ENCODE results near the gene ABRACL.
"Not testable (repeated sequence)": the region's sequence is repeated elsewhere in the genome, so short reads cannot be mapped to it uniquely, and the experiment has no call there.

ABRACL gene, protein sequence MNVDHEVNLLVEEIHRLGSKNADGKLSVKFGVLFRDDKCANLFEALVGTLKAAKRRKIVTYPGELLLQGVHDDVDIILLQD

DNA sequence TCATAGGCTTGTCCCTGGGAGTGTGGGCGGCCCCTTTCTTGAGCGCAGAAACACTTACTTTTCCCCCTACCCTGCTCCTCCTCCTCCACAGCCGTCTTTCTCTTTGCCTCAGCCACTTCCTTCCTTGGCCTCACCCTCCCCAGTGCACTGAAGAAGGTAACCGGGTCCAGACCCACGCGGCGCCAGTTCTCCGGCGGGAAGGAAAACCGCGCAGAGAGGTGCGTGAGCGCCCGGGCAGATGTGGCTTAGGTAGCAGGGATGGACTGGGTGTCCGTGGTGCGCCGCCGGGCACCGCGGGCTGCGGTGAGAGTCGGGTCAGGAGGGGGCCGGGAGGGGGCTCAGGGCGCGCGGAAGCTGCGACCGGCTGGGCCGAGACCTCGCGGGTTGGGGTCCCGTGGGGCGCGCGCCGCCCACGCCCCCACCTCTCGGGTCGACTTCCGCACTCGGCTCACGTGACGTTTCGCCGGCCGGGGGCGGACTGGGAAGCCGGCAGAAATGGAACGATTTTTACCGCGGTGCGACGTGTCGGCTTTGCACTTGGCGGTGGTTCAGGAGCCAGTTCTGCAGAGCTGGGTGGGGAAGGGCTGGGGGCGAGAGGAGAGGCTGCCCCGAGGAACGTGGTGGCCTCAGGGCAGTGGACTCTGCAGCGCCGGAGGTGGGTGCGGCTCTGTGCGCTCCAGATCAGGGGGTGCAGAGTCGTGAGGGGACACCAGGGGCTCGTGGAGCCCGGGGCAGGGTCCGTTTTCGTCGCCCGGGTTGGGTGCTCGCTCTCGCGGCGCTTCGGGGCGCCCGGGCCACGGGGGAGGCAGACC lies at the start of gene ABRACL:
ABRACL (plus strand) TSS at position 88 of the 812 bp plus-strand sequence. CDS start 5,416 bp downstream, outside the sequence.
- peak; percentile 79 for DNase-seq

DNA sequence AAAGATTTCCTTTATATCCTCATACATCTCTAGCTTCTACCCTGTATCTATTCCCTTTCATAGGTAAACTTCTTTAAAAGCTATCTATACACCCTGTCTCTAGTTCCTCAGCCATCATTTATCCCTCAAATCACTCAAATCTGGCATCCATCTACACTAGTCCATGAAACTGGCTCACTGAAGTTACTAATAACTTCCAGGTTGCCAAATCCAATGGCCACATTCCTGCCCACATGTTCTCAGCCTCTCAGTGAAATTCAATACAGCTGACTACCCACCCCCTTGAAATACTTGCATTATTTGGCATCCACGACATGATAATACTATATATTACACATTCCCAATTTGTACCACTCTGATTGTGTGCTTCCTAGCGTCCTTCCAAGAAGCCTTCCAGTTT lies 49.2 kb upstream of the ABRACL start:
- DNase-seq: no peak

DNA sequence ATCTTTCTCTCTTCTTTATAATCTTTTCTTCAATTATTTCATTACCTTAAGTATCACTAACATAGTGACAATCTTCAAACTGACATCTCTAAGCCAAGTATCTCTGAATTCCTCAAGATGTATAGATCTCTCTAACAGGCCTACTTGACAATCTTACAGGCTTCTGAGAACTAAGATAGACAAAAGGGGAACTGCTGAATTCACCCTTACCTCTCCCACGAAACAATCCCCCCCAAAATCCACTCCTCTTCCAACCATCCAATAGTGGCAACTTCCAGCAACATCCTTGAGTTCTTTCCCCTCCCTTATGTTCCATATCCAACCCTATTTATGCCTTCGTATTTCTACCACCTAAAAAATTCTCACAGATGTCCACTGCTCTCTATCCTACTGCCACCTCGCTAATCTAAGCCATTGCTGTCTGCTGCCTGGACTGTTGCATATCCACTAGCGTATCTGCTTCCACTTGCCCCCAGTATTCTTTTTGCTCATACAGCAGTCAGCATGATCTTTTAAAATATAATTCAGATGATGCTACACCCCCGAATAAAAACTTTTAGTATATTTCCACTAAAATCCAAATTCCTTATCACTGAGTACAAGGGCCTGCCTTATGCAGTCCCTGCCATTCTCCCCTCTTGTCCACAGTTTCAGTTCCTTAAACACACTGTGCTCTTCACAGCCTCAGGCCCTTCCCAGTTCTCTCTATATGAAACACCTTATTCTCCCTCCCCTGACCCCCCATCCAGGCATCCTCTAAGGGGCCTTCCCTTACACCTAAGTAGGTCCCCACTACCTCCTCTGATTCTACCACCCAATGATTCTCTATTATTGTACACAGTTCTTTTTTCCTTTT lies 48.5 kb upstream of the ABRACL start:
- no peak for DNase-seq

DNA sequence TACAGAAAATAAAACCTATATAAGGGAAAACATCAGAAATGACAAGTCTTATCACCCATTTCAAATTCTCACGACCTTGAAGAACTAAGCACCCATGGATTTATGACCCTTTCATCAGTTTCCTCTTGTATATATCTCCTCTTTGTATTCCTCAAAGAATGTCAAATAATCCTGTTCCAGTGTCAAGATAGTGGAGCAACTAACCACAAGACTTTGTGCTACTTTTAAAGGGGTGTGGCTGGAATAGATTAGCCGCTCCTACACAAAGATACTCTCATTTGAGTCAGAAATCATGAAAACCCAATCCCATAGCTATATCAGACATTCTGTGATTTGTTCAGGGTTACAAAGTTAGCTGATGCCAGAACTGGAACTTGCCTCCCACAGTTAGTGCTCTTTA lies 47.1 kb upstream of the ABRACL start:
- DNase-seq: no peak

DNA sequence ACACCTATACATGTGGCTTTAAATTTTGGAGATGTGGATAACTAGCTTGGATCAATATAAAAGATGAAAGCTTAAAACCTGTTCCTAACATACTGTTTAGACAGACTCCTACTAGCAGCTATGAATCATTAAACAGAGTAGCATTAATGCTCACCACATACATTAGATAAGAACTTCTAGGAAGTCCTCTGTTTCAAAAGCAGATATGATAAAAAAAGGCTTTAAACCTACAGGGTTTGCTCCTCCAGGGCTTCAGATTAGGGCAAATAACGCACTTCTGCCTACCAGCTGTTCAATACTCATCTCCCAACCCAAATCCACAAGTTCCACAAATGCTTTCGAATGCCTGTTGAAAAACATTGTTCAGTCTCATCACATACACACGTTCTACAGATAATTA lies 42.0 kb upstream of the ABRACL start:
- DNase-seq: no peak

DNA sequence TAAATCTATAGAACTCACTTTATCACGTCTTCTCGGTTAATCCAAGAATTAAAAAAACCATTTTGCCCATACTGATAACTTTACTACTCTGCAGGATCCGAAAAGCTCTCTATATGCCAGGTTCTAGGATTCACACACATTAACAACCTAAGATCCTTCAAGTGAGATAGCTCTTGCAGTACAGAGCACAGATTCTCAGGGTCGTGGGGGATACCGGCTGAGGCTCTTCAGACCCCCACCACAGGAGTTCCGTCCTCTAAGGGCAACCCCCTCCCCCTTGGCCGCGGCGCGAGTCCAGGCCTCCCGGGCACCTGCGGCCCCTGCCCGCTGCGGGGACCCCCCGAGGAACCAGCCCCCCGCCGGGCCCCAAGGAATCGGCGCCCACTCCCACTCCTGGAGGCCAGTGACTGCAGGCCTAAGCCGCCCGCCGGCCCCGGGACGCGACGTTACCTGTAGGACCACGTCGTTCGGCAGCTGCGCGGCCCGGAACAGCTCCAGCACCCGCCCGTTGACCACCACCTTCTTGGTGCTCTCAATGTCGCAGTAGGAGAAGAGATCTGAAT lies 41.4 kb upstream of the ABRACL start:
- DNase-seq: no peak

DNA sequence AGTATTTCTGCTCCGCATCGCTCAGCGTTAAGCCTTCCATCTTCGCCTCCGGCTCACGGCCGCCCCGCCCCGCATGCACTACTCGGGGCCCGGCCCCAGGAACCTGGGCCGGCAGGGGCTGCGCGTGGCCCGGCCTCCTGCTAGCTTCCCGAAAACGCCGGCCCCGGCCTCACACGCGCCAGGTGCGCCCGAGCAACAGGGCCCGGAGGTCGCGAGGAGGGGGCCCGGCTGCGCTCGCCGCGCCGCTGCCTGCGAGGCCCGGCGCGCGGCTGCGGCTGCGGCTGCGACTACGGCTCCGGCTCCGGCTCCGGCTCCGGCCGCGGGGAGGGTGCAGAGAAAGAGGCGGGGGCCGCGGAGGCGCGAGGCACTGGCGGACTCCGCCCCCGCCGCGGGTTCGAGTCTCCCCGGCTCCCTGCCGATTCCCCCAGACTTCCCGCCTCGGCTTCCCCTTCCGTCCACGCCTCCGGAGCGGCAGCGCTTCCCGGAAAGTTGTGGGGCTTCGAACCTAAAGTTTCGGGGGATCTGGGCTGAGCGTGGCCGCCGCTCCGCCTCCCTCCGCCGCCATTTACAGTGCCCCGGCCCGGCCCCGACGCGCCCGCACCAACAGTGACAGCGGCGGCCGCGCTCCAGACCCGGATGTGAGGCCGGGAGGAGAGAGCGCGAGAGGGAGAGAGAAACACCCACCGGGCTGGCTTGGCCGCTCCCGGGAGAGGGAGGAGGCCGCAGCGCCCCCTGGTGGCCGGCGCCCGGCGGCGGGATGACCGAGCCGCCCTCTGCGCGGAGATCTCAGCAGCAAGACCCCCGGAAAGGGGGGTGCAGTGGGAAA lies 40.7 kb upstream of the ABRACL start, which contains the start of gene REPS1:
REPS1 (minus strand) TSS at position 611 of the 826 bp plus-strand sequence; CDS start at position 40, 571 bp downstream.
- DNase-seq: peak; percentile 94

DNA sequence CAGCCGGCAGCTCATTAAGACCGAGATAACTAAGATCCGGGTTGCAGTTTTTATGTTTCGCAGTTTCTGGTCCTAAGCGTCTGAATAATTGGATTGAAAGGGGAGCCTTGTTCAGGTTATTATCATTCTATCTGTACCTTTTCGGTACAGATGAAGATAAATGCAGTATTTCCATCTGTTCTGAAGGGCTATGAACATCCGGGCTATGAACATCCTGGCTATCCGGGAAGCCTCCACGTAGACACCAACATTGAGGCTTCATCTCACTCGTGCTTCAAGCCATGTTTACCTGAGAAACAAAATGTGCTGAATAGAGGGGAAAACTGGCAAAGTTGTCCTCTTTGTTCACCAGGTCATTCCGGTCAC lies 40.1 kb upstream of the ABRACL start:
- DNase-seq: peak; percentile 78

DNA sequence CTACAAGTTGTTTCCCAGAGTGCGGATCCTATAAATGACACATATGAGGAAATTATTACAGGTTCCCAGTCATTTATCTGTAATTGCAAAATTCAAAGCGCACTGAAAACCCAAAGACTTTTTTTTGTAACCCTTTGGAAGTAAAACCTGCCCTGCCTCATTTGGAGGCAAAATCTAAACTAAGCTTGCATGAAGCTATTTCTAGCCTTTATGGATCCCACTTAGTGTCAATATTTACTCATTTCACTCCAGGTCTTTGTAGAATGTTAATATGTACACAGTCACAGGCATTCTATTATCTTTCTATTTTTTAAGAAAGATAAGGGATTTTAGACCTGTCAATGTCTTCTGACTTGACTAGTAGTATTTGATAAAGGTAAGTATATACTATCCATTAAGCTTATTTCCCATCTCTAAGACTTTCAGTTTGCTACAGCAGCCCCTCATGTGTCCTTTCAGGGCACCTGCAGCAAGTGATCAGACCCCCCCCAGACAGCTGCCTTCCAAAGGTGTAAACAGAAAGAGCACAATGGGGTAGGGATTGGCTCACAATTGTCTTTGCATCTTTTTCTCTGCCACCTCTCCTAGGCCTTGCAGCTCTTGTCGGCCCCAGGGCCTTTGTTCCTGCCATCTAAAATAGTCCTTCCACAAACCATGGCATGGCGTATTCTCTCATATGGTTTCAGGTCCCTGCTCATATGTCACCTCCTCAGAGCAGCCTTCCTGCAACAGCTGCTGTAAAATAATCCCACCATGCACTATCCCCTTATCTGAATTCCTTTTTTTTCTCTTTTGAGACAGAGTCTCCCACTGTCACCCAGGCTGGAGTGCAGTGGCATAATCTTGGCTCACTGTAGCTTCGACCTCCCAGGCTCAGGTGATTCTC lies 39.2 kb upstream of the ABRACL start:
- DNase-seq: peak; percentile 51

DNA sequence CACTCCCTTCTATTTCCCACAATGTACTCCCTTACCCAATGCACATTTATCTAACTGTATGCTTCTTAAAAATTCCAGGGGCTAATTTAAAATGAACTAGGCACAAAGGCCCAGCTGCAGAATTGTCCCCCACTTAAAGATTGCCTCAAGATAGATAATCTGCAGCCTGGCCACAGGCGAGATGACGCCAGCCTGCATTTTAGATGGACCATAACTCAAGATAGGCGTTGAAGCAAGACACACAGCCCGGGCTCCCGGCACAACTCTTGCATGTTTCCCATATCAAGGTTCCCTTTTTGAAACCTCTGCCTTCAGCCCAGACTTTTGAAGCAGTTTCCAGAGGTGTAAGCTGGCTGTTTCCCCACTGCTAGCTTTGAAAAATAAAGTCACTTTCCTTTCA lies 37.3 kb upstream of the ABRACL start:
- DNase-seq: no peak

DNA sequence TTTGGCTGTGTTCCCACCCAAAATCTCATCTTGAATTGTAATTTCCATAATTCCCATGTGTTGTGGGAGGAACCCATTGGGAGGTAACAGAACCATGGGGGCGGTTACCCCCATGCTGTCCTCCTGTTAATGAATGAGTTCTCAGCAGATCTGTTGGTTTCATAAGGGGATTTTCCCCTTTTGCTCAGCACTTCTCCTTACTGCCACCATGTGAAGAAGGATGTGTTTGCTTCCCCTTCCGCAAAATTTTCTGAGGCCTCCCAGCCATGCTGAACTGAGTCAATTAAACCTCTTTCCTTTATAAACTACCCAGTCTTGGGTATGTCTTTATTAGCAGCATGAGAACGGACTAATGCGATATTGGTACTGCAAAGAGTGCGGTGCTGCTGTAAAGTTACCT lies 35.6 kb upstream of the ABRACL start:
- not testable (repeated sequence) for DNase-seq

DNA sequence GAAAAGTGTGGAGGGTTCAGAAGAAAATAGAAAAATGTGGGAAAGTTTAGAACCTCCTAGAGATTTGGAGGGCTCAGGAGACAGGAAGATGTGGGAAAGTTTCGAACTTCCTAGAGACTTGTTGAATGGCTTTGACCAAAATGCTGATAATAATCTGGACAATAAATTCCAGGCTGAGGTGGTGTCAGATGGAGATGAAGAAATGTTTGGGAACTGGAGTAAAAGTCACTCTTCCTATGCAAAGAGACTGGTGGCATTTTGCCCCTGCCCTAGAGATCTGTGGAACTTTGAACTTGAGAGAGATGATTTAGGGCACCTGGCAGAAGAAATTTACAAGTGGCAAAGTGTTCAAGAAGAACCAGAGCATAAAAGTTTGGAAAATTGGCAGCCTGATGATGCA lies 35.1 kb upstream of the ABRACL start:
- not testable (repeated sequence) for DNase-seq

DNA sequence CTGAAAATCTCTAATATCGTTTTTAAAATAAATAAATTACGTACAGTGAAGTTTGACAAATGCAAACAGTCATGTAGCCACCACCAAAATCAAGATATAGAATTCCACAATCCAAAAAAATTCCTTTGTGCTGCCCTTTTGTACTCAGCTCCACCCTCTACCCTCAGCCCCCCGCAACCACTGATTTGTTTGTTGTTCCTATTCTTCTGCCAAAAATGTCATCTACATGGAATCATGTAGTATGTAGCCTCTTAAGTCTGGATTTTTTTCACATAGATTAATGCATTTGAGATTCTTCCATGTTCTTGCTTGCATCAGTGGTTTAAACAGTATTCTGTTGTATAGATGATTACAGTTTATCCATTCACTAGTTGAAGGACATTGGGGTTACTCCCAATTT lies 32.0 kb upstream of the ABRACL start:
- DNase-seq: no peak

DNA sequence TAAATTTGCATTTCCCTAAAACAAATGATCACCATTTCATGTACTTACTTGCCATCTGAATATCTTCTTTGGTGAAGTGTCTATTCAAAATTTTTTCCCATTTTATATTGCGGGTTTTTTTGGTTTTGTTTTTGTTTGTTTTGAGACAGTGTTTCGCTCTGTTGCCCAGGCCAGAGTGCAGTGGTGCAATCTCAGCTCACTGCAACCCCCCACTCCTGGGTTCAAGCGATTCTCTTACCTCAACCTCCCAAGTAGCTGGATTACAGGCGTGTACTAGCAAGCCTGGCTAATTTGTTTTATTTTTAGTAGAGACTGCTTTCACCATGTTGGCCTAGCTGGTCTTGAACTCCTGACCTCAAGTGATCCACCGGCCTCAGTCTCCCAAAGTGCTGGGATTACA lies 31.4 kb upstream of the ABRACL start:
- no peak for DNase-seq

DNA sequence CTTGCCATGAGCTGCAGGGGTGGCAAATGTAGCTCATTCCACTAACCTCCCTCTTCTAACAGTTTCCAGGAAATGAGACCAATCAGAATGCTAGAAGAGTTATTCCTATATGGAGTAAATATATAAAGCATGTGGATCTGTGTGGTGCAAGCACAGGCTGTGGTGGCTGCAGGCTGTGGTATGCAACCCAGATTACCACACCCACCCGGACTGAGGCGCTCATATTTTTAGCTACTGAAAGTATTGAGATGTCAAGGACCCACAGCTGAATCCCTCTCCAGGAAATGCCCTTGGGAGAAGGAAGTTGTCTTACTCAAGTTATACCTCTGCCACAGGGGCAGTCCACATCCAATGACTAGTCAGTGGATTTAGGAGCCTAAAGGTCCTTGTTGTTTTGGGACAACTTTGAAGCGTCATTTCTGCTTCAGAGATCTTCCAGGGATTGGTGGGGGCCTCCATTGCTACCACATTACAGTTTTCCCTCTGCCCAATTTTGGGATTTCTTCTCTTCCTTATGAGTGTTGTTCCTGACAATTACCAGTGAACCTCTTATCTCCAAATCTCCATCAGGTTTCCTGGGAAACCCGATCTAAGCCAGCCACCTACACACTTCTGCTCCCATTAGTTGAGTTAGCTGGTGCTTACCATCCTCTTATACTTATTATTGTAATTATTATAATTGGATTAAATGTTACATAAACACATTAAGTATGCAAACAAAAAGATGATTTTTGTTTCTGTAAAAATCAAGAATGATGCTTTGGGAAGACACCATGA lies 28.4 kb upstream of the ABRACL start:
- DNase-seq: no peak

DNA sequence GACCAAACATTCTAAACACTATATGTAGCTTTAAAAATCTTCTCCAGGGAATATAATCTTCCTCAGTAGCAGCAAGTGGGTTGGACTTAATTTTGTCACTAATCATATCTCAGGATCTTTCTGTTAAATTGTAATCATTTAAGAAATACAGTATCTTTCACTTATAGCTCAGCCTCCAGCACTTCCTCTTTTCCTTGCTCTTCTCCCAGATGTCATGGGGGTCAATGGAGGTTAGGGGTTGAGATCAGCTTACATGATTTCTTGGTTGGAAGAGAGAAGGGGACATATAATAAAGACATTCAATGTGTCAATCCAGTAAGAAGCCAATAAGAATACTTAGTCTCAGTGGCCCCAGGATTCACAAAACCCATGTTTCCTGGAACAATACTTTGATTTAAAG lies 24.8 kb upstream of the ABRACL start:
- no peak for DNase-seq

DNA sequence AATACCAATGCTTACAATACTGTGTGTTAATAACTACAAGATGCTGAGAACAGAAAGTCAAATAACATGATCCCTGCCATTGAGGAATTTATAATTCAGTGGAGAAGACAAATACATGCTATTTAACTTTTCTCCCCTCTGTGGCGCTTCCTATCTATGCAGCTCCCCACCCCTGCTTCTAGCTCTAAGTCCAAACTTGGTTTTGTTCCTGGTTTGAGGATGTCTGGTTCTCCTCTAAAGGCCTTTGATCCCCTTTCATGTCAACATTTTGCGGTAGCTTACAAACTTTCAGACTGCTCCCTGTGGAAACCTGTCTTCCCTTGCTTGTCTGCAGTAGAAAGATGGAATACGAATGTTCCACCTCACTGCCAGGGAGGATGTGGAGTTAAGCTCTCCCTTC lies 22.1 kb upstream of the ABRACL start:
- DNase-seq: no peak

DNA sequence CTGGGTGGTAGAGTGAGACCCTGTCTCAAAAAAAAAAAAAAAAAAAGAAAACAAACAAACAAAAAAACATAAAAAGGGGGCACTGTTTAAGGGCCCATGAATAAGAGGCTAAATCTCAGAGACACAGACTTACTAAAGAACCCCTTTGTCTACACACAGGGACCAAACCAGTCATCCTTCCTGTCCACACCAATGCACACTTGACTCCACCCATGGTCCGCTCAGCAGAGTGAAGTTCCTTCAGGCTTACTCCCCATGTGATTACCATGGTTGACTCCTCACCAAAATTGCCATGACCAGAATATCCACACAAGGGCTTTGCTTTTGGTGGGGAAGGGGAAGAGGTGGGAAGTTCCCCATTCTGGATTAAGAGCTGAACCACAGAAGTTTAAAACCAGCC lies 21.1 kb upstream of the ABRACL start:
- no peak for DNase-seq

DNA sequence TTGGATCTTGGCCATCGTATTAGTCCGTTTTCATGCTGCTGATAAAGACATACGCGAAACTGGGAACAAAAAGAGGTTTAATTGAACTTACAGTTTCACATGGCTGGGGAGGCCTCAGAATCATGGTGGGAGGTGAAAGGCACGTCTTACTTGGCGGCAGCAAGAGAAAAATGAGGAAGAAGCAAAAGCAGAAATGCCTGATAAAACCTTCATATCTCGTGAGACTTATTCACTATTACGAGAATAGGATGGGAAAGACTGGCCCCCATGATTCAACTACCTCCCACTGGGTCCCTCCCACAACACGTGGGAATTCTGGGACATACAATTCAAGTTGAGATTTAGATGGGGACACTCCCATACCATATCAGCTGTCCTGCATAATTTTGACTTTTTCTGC lies 20.4 kb upstream of the ABRACL start:
- DNase-seq: no peak

DNA sequence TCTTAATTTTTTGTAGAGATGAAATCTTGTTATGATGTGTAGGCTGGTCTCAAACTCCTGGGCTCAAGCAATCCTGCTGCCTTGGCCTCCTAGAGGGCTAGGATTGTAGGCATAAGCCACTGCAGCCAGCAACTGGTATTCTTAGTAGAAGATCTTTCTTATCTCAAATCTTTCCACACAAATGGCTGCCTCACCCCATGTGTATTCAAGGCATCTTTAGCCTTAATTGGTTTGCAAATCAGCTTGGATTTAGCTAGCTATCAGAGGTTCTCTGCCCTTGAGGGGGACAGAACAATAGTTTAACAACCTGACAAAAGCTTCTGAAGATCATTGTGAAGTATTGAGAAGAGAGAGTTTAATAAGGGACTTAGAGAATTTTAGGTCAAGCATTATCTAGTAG lies 17.9 kb upstream of the ABRACL start:
- no peak for DNase-seq

DNA sequence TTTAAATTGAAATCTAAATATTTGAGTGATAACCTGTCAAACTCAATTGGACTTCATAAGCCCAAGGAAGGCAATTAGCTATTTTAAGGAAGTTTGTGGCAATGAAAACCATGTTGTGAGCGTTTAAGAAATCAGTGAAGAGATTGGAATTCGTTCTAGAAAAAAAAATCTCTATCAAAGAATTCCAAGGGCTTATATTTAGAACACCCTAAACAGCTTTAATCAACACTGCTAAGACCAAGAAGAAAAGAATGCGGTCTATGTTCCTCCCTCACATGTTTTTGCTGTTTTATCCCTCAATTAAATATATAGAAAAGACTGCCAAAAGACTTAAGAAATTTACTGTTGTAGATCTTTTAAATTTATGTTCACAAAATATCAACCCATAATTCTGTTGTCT lies 16.6 kb upstream of the ABRACL start:
- DNase-seq: no peak
